ENCODE measurements around the gene DIS3L2.

DNA sequence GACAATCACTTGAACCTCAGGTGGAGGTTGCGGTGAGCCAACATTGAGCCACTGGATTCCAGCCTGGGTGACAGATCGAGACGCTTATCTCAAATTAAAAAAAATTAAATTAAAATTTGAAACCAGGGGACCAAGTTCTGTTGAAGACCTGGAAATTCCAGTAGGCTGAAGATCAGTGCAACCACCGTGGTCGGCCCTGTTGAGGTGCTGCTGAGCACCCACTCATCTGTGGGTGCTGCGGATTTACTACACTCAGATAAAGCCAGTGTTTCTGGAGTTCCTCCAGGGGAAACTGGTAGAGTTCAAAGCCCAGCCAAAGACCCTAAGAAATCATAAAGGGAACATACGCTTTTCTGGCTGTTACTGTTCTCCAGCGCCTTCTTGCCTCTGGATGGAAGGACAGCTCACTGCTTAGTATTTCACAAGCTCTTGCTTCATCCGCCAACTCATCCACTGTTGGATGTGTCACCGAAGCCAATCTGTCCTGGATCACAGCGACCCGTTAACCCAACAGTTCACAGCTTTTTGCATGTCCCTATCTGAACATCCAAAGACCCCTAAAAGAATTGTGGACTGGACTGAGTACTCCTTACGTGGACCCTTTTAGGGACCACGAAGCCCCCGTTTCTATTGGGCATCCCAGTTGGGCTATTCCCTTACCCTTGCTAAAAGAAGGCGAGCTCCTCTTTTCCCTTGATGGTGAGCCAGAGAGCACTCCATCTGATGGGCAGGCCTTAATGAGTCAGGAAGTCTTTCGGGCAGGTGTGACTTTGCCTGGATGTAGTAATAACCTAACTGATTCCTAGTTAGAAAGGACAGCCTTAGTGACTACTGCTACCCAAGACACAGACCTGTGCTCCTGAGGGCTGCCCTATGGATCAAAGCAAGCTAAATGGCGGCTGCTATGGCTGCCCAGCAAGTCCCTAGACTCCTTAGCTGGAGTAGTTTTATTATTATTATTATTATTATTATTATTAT lies 411.0 kb downstream of the DIS3L2 start:
- TF ChIP-seq EZH2 (IDR thresholded peaks at IDR 0.05) = no peak
- TF ChIP-seq POLR2AphosphoS5 (IDR thresholded peaks at IDR 0.05; ENCODE audit: borderline replicate concordance, low read depth, low read length) = no peak
